Natural killer cell (primary cell): ENCODE data around the gene RCN1. TPM values are rescaled to one million over a fixed set of nuclear protein-coding genes. Genes with fewer than 3 reads are reported as not detected.

Source experiments
- ATAC-seq, 3 donors: fragments of 150-1000 bp in 2 of 3; fragments of 200-7000 bp in 1 of 3; cut with Tn5 transposase; 1 replicate in 1 of 3; 2 replicates in 2 of 3; pipeline ENCODE4 v1.10.0; 2021; ENCODE audit warnings: mild to moderate bottlenecking in 2 of 3, moderate library complexity in 2 of 3
- DNase-seq, 2 donors: peaks; one replicate each; pipeline versions ENCODE4 v3.0.0 to v3.0.0-alpha.2; 2013 to 2021; ENCODE audit warnings: mixed read lengths in 1 of 2
- H3K27ac ChIP-seq: one replicate; pipeline ENCODE4 v1.5.1; 2013; ENCODE audit warnings: mild to moderate bottlenecking, low read length
- H3K27me3 ChIP-seq: one replicate; pipeline ENCODE4 v1.6.1; 2013; ENCODE audit warnings: low read length; ENCODE audit not compliant: control insufficient read depth, insufficient read depth
- H3K36me3 ChIP-seq: one replicate; pipeline ENCODE4 v1.6.1; 2013; ENCODE audit warnings: low read length; ENCODE audit not compliant: control insufficient read depth, insufficient read depth
- H3K4me1 ChIP-seq: one replicate; pipeline ENCODE4 v1.6.1; 2013; ENCODE audit warnings: low read length; ENCODE audit not compliant: control insufficient read depth, insufficient read depth
- H3K4me3 ChIP-seq: one replicate; pipeline ENCODE4 v1.5.1; 2013; ENCODE audit warnings: low read length
- H3K9me3 ChIP-seq: one replicate; pipeline ENCODE4 v1.6.1; 2013; ENCODE audit warnings: low read length; ENCODE audit not compliant: control insufficient read depth, insufficient read depth
- H3K27ac Mint-ChIP-seq, 2 donors: one replicate each; pipeline ENCODE4 v1.8.0; 2022; ENCODE audit warnings: mild to moderate bottlenecking in 2 of 2, mixed read lengths in 2 of 2, moderate library complexity in 1 of 2
- H3K27me3 Mint-ChIP-seq, 2 donors: one replicate each; pipeline ENCODE4 v1.8.0; 2022; ENCODE audit warnings: low read depth in 2 of 2, mixed read lengths in 2 of 2
- H3K36me3 Mint-ChIP-seq: one replicate; pipeline ENCODE4 v1.8.0; 2022; ENCODE audit warnings: mixed read lengths
- H3K4me1 Mint-ChIP-seq, 2 donors: one replicate each; pipeline ENCODE4 v1.8.0; 2022; ENCODE audit warnings: mixed read lengths in 2 of 2
- H3K4me3 Mint-ChIP-seq: one replicate; pipeline ENCODE4 v1.8.0; 2022; ENCODE audit warnings: mild to moderate bottlenecking, moderate library complexity, mixed read lengths
- H3K9me3 Mint-ChIP-seq, 2 donors: one replicate each; pipeline ENCODE4 v1.8.0; 2022; ENCODE audit warnings: mixed read lengths in 2 of 2
- CTCF ChIP-seq: fragments of 200-600 bp; IDR thresholded peaks from one replicate; pipeline ENCODE4 v1.8.0; 2022; ENCODE audit warnings: antibody characterized with exemption
- WGBS: methylation state at CpG from one replicate; pipeline ENCODE4 v1.1.7; 2013; ENCODE audit warnings: missing lambda C conversion rate; ENCODE audit not compliant: insufficient coverage; 5-methylcytosine and 5-hydroxymethylcytosine counted together
- intact Hi-C: fragments of 100-400 bp; cut with micrococcal nuclease; formaldehyde crosslinking; loops from one replicate; pipeline ENCODE4 v1.14.2; 2022
- total RNA-seq, 4 donors: library from RNA; stranded (reverse); fragments of 120-200 nt in 1 of 4; gene quantifications; one replicate each; pipeline versions ENCODE4 v1.2.3 to v1.2.4, GENCODE V29; 2013 to 2022

RCN1 gene
- total RNA-seq, 3 donors from 2014 or later (not counting 1 experiment from before 2014, with no cell fraction given), result 19.1 to 21.2 (median 20.3) TPM

- ATAC-seq (no peak), DNase-seq (no peak)
- Mint-ChIP-seq H3K9me3 (no peaks in the 10 kb centered on the region), H3K27me3 (no peaks in the 10 kb centered on the region), H3K4me1 (peaks cover 2 to 4% of the 10 kb centered on the region in 2 donors), H3K36me3 (peaks cover 7% of the 10 kb centered on the region), H3K27ac (no peak overlapping the region), H3K4me3 (no peak overlapping the region)
- Histone ChIP-seq H3K4me3 (no peak overlapping the region), H3K27ac (no peak overlapping the region), H3K4me1 (peaks cover under 1% of the 10 kb centered on the region), H3K36me3 (peaks cover 48% of the 10 kb centered on the region), H3K9me3 (no peaks in the 10 kb centered on the region), H3K27me3 (no peaks in the 10 kb centered on the region)
- intact Hi-C loops, result no loop called here
- TF ChIP-seq CTCF, result no peak
- 93% methylated on average over 5 of the region's 5 CpGs for WGBS
Measured at GRCh38 chr11:32103941-32104340, 13.1 kb downstream of the RCN1 start.

GRCh38 chr11:32105871-32106560, 15.1 kb downstream of the RCN1 start:
- Mint-ChIP-seq H3K9me3 (no peaks in the 10 kb centered on the region), H3K4me3 (no peak overlapping the region), H3K36me3 (peaks cover 7% of the 10 kb centered on the region), H3K27ac (no peak overlapping the region), H3K4me1 (no peaks in the 10 kb centered on the region), H3K27me3 (no peaks in the 10 kb centered on the region)
- no peaks in the 10 kb centered on the region for H3K9me3 ChIP-seq
- DNase-seq (no peak), ATAC-seq (no peak)
- no peak overlapping the region for H3K4me3 ChIP-seq
- peaks cover 34% of the 10 kb centered on the region for H3K36me3 ChIP-seq
- H3K27me3 ChIP-seq, result no peaks in the 10 kb centered on the region
- intact Hi-C loops, result loop anchor here (5.0 kb wide), 1 partner anchor 36 kb away; no protein-coding TSS in a partner anchor
- H3K4me1 ChIP-seq, result no peaks in the 10 kb centered on the region
- 81% methylated on average over 7 of the region's 7 CpGs for WGBS
- TF ChIP-seq CTCF, result no peak
- H3K27ac ChIP-seq, result no peak overlapping the region

- 70% methylated on average over 4 of the region's 6 CpGs for WGBS
- no peak for TF ChIP-seq CTCF
Measured at GRCh38 chr11:32107647-32108046, 16.8 kb downstream of the RCN1 start.

GRCh38 chr11:32108576-32108975, 17.7 kb downstream of the RCN1 start:
- peaks cover 5 to 6% of the 10 kb centered on the region in 2 donors for H3K27me3 Mint-ChIP-seq
- Histone ChIP-seq H3K27me3 (no peaks in the 10 kb centered on the region), H3K36me3 (peaks cover 13% of the 10 kb centered on the region), H3K9me3 (no peaks in the 10 kb centered on the region), H3K4me1 (no peaks in the 10 kb centered on the region), H3K27ac (no peak overlapping the region), H3K4me3 (no peak overlapping the region)
- no peaks in the 10 kb centered on the region for H3K9me3 Mint-ChIP-seq
- no peaks in the 10 kb centered on the region for H3K4me1 Mint-ChIP-seq
- no peak for TF ChIP-seq CTCF
- ATAC-seq, result no peak
- DNase-seq, result no peak
- intact Hi-C loops, result loop anchor here (5.0 kb wide), 1 partner anchor 34 kb away; no protein-coding TSS in a partner anchor
- H3K4me3 Mint-ChIP-seq, result no peak overlapping the region
- peaks cover 7% of the 10 kb centered on the region for H3K36me3 Mint-ChIP-seq
- no peak overlapping the region for H3K27ac Mint-ChIP-seq

More at GRCh38 chr11:32107647-32108046, 16.8 kb downstream of the RCN1 start:
- intact Hi-C loops, result loop anchor here (5.0 kb wide), 1 partner anchor 35 kb away; no protein-coding TSS in a partner anchor
- no peak overlapping the region for H3K4me3 Mint-ChIP-seq
- DNase-seq (no peak), ATAC-seq (no peak)
- no peaks in the 10 kb centered on the region for H3K4me1 ChIP-seq
- H3K36me3 ChIP-seq, result peaks cover 19% of the 10 kb centered on the region
- no peaks in the 10 kb centered on the region for H3K4me1 Mint-ChIP-seq
- peaks cover 7% of the 10 kb centered on the region for H3K36me3 Mint-ChIP-seq
- H3K27me3 Mint-ChIP-seq, result peaks cover 0 to 1% of the 10 kb centered on the region in 2 donors
- no peaks in the 10 kb centered on the region for H3K9me3 ChIP-seq
- H3K27me3 ChIP-seq, result no peaks in the 10 kb centered on the region
- H3K4me3 ChIP-seq, result no peak overlapping the region
- no peak overlapping the region for H3K27ac Mint-ChIP-seq
- H3K9me3 Mint-ChIP-seq, result no peaks in the 10 kb centered on the region
- H3K27ac ChIP-seq, result no peak overlapping the region
